HepG2 (cell line): ENCODE results near the gene SND1.

Source experiments
- GTF2F1 ChIP-seq: fragments of 150-350 bp; IDR thresholded peaks from 2 replicates; pipeline ENCODE4 v1.6.1; 2014; ENCODE audit warnings: low read length
- HIC2 ChIP-seq: sonication (generic); formaldehyde crosslinking; IDR thresholded peaks from 2 replicates; pipeline ENCODE4 v1.9.0; 2022; ENCODE audit warnings: low read depth, missing genetic modification reagents
- HINFP ChIP-seq: sonication (generic); formaldehyde crosslinking; IDR thresholded peaks from 2 replicates; pipeline ENCODE4 v1.4.0; 2020; ENCODE audit warnings: low read depth, mild to moderate bottlenecking, missing genetic modification reagents
- HMGXB3 ChIP-seq: sonication (generic); formaldehyde crosslinking; IDR thresholded peaks from 2 replicates; pipeline ENCODE4 v1.4.0; 2020; ENCODE audit warnings: missing genetic modification reagents, borderline replicate concordance
- IRF1 ChIP-seq: sonication (generic); formaldehyde crosslinking; IDR thresholded peaks from 2 replicates; pipeline ENCODE4 v1.4.0; 2020; ENCODE audit warnings: low read depth, mild to moderate bottlenecking, missing genetic modification reagents
- MAFG ChIP-seq: sonication (generic); formaldehyde crosslinking; IDR thresholded peaks from 2 replicates; pipeline ENCODE4 v1.5.1; 2020; ENCODE audit warnings: mild to moderate bottlenecking, missing genetic modification reagents
- PAX8 ChIP-seq: sonication (generic); formaldehyde crosslinking; IDR thresholded peaks from 2 replicates; pipeline ENCODE4 v1.8.0; 2022; ENCODE audit warnings: mild to moderate bottlenecking, missing genetic modification reagents, borderline replicate concordance
- PBX3 ChIP-seq: sonication (generic); formaldehyde crosslinking; IDR thresholded peaks from 2 replicates; pipeline ENCODE4 v1.8.1; 2023; ENCODE audit warnings: missing genetic modification reagents, inconsistent platforms, borderline replicate concordance
- POLR2A ChIP-seq, 2 experiments: IDR thresholded peaks; 2 replicates each; pipeline ENCODE4 v1.6.1; 2011; ENCODE audit warnings: low read depth in 2 of 2, low read length in 2 of 2, mild to moderate bottlenecking in 1 of 2, moderate library complexity in 1 of 2; ENCODE audit not compliant: insufficient read depth in 1 of 2
- RFX5 ChIP-seq: IDR thresholded peaks from 2 replicates; pipeline ENCODE4 v1.6.1; 2011; ENCODE audit warnings: low read depth, low read length, improper control_type of control experiment
- ZNF282 ChIP-seq: fragments of 450-650 bp; IDR thresholded peaks from 2 replicates; pipeline ENCODE4 v1.6.1; 2018; ENCODE audit not compliant: partially characterized antibody
- ZSCAN9 ChIP-seq: IDR thresholded peaks from 2 replicates; pipeline ENCODE4 v1.6.1; 2016; ENCODE audit warnings: borderline replicate concordance

GRCh38 chr7:127677433-127678230 is 25.6 kb downstream of the SND1 start:
- TF ChIP-seq RFX5 (no peak), POLR2A (IDR thresholded peaks at IDR 0.05; ENCODE audit: insufficient read depth in 1 of 2, low read depth in 2 of 2, low read length in 2 of 2) (no peak), PBX3 (no peak), HINFP (CRISPR knock-in tag) (no peak), GTF2F1 (no peak), PAX8 (CRISPR knock-in tag) (no peak), MAFG (CRISPR knock-in tag) (no peak), HIC2 (CRISPR knock-in tag) (no peak), HMGXB3 (CRISPR knock-in tag) (no peak), IRF1 (CRISPR knock-in tag) (no peak), ZNF282 (no peak), ZSCAN9 (CRISPR knock-in tag) (no peak)
